GM12878 (cell line): ENCODE data around the gene ZNF101.

Experiments used
- EZH2 ChIP-seq: IDR thresholded peaks from 2 replicates; pipeline ENCODE4 v1.6.1; 2012; ENCODE audit warnings: low read depth, mild to moderate bottlenecking, control low read depth, inconsistent platforms, low read length, borderline replicate concordance; ENCODE audit not compliant: control insufficient read depth
- IRF3 ChIP-seq: fragments of 450-650 bp; IDR thresholded peaks from 2 replicates; pipeline ENCODE4 v1.6.1; 2014; ENCODE audit warnings: mild to moderate bottlenecking
- POLR2A ChIP-seq: IDR thresholded peaks from 2 replicates; pipeline ENCODE4 v1.6.1; 2011; ENCODE audit warnings: low read depth, mild to moderate bottlenecking, low read length

GRCh38 chr19:19711934-19712828 lies 43.5 kb downstream of the ZNF101 start:
- TF ChIP-seq EZH2, result no peak
- no peak for TF ChIP-seq IRF3
- no peak for TF ChIP-seq POLR2A
